ENCODE measurements around the gene TRMT2B.
A peak's percentile ranks its signal among the peaks of the same experiment; 100 is the strongest.
"Not testable (repeated sequence)": the region's sequence is repeated elsewhere in the genome, so short reads cannot be mapped to it uniquely, and the experiment has no call there.

Gene TRMT2B

DNA sequence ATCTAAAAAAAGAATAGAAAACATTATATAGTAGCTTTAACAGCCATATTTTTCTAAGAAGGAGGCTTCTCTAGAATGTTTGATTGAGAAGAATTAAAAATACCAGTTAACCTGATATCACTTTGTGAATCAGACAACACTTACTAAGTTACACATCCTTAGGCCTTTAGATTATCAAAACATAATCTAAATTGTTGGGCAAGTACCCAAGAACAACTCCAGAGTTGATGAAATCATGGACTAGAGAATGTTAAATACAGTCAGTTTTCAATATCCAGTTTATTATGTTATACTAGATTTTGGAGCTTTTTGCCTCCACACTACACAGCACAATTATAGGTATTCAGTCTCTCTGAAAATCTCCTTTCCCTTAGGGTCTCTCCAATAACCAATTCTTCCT is 42.8 kb downstream of the TRMT2B start:
- no peak for DNase-seq (ENCODE audit: low spot score)

DNA sequence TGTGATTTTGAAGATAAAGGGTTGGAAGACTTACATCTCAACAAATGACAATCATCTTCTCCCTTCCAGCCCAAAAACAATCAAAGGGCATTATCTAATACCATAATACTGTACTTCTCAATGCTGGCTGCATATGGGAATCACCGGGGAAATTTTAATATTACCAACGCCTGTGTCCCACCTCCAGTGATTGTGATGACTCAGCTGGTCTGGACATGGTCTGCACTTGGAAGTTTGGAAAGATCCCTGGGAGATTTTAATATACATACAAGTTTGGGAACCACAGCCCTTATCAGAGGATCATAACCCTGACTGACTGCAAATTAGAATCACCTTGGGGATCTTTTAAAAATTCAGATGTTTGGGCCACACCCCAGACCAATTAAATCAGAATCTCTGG is 52.5 kb downstream of the TRMT2B start:
- no peak for DNase-seq (ENCODE audit: low spot score)

DNA sequence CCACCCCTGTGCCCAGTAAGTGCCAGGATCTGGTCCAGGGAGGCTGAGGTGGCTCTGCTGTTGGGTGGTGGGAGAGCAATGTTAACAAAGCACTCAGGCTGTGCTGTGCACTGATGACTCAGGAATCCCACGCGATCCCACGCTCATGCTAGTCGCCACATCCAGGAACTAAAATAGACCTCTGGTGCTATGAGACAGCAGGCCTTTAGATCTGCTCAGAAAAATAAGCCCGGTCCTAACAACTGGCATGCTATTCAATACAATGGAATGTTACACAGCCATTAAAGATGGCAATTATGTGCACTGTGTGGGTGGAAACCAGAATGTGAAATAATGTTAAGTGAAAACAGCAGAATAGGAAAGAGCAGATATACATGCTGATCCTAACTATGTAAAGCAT is 56.4 kb downstream of the TRMT2B start:
- DNase-seq (ENCODE audit: low spot score) = no peak

DNA sequence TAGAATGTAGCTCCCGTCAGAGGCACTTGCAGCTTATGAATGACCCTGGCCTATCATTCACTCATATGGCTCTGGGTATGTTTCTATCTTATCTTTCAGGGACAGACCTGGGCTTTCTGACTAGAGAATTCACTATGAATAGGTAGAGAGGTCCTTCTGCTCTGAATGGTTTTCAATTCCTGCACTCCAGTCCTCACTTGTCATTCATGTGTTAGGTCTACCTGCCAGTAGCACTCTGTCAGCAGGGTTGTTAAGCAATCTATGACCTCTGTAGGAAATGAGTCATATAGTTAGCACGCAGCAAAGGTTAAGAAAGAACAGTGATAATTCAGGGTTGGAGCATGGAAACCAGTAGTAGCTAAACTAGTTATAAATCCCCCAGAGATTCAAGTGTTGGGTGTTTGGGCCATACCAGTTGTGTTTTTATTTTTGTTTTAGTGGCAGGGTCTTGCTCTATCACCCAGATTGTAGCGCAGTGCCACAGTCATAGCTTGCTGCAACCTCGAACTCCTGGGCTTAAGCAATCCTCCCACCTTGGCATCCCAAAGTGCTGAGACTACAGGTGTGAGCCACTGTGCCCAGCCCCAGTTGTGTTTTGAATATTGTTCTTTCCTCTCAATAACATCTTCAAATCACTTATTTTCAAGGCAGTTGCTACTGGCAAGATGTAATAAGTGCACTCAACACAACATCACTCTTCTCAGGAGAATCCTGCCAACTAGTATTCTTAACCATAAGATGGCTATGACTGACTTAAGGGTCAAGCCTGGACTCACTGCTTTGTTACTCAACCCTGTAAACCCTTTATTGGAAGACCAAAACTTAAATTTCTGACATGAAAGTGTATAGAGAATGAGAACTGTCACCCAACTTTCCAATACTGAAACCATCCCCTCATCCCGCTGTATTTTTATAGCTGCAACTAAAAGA is 57.3 kb downstream of the TRMT2B start:
- DNase-seq (ENCODE audit: low spot score) = no peak

- DNase-seq (ENCODE audit: low spot score) = no peak
Observed at GRCh38 chrX:100990139-100990538, 61.8 kb downstream of the TRMT2B start.

DNA sequence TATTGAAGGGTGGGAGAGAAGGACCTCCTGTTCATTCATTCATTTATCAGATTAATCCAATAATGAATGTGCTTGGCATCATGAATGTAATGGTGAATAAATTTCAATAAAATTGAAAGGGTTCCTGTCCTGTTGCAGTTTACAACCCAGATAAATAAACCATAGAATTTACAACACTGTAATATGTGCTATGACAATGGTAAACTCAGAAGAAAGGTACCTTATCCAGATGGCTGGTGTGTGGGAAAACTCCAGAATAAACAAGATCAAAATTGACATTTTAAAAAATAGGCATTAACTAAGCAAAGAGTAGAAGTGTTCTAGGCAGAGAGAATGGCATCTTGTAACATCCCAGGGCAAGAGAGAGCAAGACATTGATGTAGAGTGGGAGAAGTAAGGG is 67.1 kb downstream of the TRMT2B start:
- DNase-seq (ENCODE audit: low spot score) = no peak

- DNase-seq (ENCODE audit: low spot score) = not testable (repeated sequence)
Observed at GRCh38 chrX:100981498-100981845, 70.4 kb downstream of the TRMT2B start.

- DNase-seq (ENCODE audit: low spot score) = peak; percentile 3
Observed at GRCh38 chrX:100980608-100981497, 71.1 kb downstream of the TRMT2B start.

DNA sequence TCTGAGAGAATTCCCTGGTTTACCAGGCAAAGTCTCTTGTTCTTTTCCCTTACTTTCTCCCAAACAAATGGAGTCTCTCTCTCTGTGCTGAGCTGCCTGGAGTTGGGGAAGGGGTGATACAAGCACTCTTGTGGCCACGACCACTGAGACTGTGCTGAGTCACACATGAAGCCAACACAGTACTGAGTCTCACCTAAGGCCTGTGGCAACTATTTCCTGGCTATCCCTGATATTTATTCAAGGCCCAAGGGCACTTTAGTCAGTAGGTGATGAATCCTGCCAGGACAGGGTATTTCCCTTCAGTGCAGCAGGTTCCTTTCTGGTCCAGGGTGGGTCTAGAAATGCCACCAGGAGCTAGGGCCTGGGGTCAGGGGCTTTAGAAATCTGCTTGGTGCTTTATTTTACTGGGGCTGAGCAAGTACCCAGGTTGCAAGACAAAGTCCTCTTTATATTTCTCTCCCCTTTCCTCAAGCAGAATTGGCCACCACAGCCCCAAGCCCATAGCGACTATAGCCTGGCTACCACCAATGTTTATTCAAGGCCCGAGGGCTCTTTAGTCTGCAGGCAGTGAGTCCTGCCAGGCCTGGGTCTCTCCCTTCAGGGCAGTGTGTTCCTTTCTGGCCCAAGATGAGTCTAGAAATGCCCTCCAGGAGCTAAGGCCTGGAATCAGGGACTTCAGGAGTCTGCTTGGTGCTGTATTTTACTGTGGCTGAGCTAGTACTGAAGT is 71.9 kb downstream of the TRMT2B start:
- DNase-seq (ENCODE audit: low spot score) = no peak

GRCh38 chrX:100976211-100976610 is 75.7 kb downstream of the TRMT2B start:
- DNase-seq (ENCODE audit: low spot score) = no peak

- DNase-seq (ENCODE audit: low spot score) = no peak
Observed at GRCh38 chrX:100975212-100975611, 76.7 kb downstream of the TRMT2B start.

DNA sequence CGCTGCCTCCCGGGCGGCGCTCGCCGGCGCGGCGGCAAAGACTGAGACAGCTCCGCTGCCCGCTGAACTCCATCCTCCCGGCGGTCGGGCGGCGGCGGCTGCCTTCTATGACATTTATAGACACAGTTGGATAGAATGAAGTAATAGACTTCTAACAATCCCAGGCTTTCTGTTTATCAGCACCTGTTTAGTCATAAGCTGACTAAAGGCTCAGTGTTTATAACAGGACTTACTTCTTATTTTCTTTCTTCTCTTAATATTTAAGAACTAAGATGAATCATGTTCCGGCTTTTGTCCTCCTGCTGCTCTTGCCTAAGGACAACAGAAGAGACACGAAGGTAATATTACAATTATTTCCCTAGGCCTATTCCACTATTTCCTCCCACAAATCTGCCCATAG is 78.5 kb downstream of the TRMT2B start:
- DNase-seq (ENCODE audit: low spot score) = no peak

DNA sequence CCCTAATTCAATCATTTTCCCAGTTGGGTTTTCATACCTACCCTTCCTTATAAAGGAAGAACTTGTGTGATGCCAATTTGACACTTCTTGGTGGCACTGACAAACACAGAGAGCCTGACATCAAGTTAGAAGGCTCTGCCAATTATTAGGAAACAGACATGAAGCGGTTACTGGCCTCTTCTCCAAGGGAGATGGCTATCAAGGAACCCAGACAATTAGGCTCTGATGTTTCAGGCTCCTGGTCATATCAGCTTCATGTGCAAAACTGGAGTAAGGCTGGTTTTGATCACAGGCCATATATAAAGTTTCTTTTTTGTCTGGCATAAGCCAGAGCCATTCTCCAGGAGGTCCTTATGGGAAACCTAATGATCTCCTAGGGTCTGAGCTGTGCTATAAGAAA is 82.0 kb downstream of the TRMT2B start:
- DNase-seq (ENCODE audit: low spot score) = no peak

- DNase-seq (ENCODE audit: low spot score) = no peak
Observed at GRCh38 chrX:100969408-100969807, 82.5 kb downstream of the TRMT2B start, which contains the start of gene ARL13A. Gene ARL13A (plus strand): TSS chrX:100969708. CDS start chrX:100973690, 3,982 bp downstream.

GRCh38 chrX:100964362-100964761 is 87.5 kb downstream of the TRMT2B start:
- no peak for DNase-seq (ENCODE audit: low spot score)

GRCh38 chrX:100962811-100963210 is 89.1 kb downstream of the TRMT2B start:
- no peak for DNase-seq (ENCODE audit: low spot score)
